Body of pancreas (tissue), 4 donors: Measurements from ENCODE around the gene ATG16L2. TPM values are rescaled to one million over a fixed set of nuclear protein-coding genes. Genes with fewer than 3 reads are reported as not detected.
"Not testable (repeated sequence)": the region's sequence is repeated elsewhere in the genome, so short reads cannot be mapped to it uniquely, and the experiment has no call there.

ENCODE experiments used
- ATAC-seq: fragments of 150-250 bp; one replicate; pipeline ENCODE4 v1.9.1; 2016
- DNase-seq, 4 donors: peaks; one replicate each; pipeline ENCODE4 v3.0.0-alpha.2; 2019
- H3K27ac ChIP-seq, 4 donors: fragments of 200-600 bp; sonication (generic); 1 replicate in 3 of 4; 2 replicates in 1 of 4; pipeline versions ENCODE4 v1.5.1 to v1.6.1; 2016 to 2019; ENCODE audit warnings: mild to moderate bottlenecking in 1 of 4, mixed read lengths in 1 of 4, moderate library complexity in 1 of 4
- H3K27me3 ChIP-seq, 2 donors: fragments of 200-600 bp; sonication (generic); one replicate each; pipeline ENCODE4 v1.6.0; 2016; ENCODE audit warnings: mild to moderate bottlenecking in 1 of 2
- H3K36me3 ChIP-seq, 2 donors: fragments of 200-600 bp; sonication (generic); replicated peaks in 1 of 2; 2 replicates each; pipeline ENCODE4 v1.5.1; 2016; ENCODE audit warnings: low read depth in 2 of 2; ENCODE audit not compliant: insufficient read depth in 1 of 2
- H3K4me1 ChIP-seq: fragments of 200-600 bp; sonication (generic); one replicate; pipeline ENCODE4 v1.6.0; 2016
- H3K4me3 ChIP-seq, 2 donors: fragments of 200-600 bp; sonication (generic); 1 replicate in 1 of 2; 2 replicates in 1 of 2; pipeline ENCODE4 v1.5.1; 2016 to 2019
- H3K9me3 ChIP-seq, 3 donors: fragments of 200-600 bp; sonication (generic); 1 replicate in 2 of 3; 2 replicates in 1 of 3; pipeline ENCODE4 v1.5.1; 2016
- CTCF ChIP-seq, 7 experiments: fragments of 450-650 bp in 4 of 7; fragments of 200-600 bp in 3 of 7; sonication (generic) in 3 of 7; IDR thresholded peaks; one replicate each; pipeline ENCODE4 v1.5.1; 2016 to 2019; ENCODE audit warnings: antibody characterized with exemption in 7 of 7
- POLR2A ChIP-seq, 3 donors: fragments of 450-650 bp; IDR thresholded peaks; one replicate each; pipeline ENCODE4 v1.6.1; 2016; ENCODE audit warnings: antibody characterized with exemption in 3 of 3, mild to moderate bottlenecking in 2 of 3
- WGBS, 2 donors: methylation state at CpG; one replicate each; pipeline ENCODE4 v1.1.5; 2017; 5-methylcytosine and 5-hydroxymethylcytosine counted together
- intact Hi-C: fragments of 100-400 bp; cut with DNase I; formaldehyde crosslinking; loops from one replicate; pipeline ENCODE4 v1.15.1; 2023
- total RNA-seq, 2 donors: library from RNA; depleted of rRNA; stranded (reverse); fragments of >200 nt; gene quantifications; one replicate each; pipeline ENCODE4 v1.1.0, GENCODE V29; 2016

ATG16L2 gene
- total RNA-seq, 2 donors from 2014 or later = 27.5 to 28.3 TPM

GRCh38 chr11:72808331-72808798 is 5.8 kb upstream of the ATG16L2 start:
- peak overlapping the region in 1 of 4 donors; percentile 75 for H3K27ac ChIP-seq
- DNase-seq (no peak), ATAC-seq (no peak)
- peaks cover 10% of the 10 kb centered on the region for H3K4me1 ChIP-seq
- H3K36me3 ChIP-seq = no peaks in the 10 kb centered on the region
- no peak overlapping the region for H3K4me3 ChIP-seq
- TF ChIP-seq POLR2A (IDR thresholded peaks at IDR 0.05) = no peak
- no peak for TF ChIP-seq CTCF (IDR thresholded peaks at IDR 0.05)
- no peaks in the 10 kb centered on the region for H3K9me3 ChIP-seq
- intact Hi-C loops = no loop called here
- H3K27me3 ChIP-seq = no peaks in the 10 kb centered on the region
- WGBS, 2 donors = 81 to 89% methylated on average over 4 of the region's 4 CpGs

DNA sequence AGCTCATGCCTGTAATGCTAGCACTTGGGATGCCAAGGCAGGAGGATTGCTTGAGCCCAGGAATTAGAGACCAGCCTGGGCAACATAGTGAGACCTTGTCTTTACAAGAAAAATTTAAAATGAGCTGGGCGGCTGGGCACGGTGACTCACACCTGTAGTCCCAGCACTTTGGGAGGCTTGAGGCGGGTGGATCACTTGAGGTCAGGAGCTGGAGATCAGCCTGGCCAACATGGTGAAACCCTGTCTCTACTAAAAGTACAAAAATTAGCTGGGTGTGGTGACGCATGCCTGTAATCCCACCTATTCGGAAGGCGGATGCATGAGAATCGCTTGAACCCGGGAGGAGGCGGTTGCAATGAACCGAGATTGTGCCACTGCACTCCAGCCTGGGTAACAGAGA is 2.5 kb upstream of the ATG16L2 start:
- H3K36me3 ChIP-seq, H3K9me3 ChIP-seq, H3K27me3 ChIP-seq, intact Hi-C loops, ATAC-seq, H3K27ac ChIP-seq, DNase-seq, H3K4me3 ChIP-seq: not testable (repeated sequence)
- WGBS, 2 donors = 92 to 95% methylated on average over 10 of the region's 10 CpGs
- peaks cover 23% of the 10 kb centered on the region for H3K4me1 ChIP-seq

GRCh38 chr11:72812604-72812966 is 1.6 kb upstream of the ATG16L2 start:
- 27 to 32% methylated on average over 3 to 4 of the region's 4 CpGs for WGBS, 2 donors
- Histone ChIP-seq H3K36me3 (no peaks in the 10 kb centered on the region), H3K9me3 (no peaks in the 10 kb centered on the region), H3K27me3 (no peaks in the 10 kb centered on the region), H3K4me1 (peaks cover 23% of the 10 kb centered on the region), H3K27ac (peak overlapping the region in 2 of 4 donors; percentile 95 to 98), H3K4me3 (no peak overlapping the region)
- TF ChIP-seq CTCF (IDR thresholded peaks at IDR 0.05) = no peak
- no peak for TF ChIP-seq POLR2A (IDR thresholded peaks at IDR 0.05)
- intact Hi-C loops = no loop called here
- ATAC-seq (no peak), DNase-seq (peak in 1 of 4 donors; percentile 43)

GRCh38 chr11:72812967-72813739 is 1.1 kb upstream of the ATG16L2 start:
- peak overlapping the region; percentile 50 to 69 for H3K4me3 ChIP-seq
- WGBS, 2 donors = 15 to 17% methylated on average over 9 to 24 of the region's 24 CpGs
- H3K27ac ChIP-seq = peak overlapping the region; percentile 95 to 99 (median 98)
- no peaks in the 10 kb centered on the region for H3K9me3 ChIP-seq
- H3K36me3 ChIP-seq = no peaks in the 10 kb centered on the region
- DNase-seq (peak; percentile 44 to 58 (median 54)), ATAC-seq (no peak)
- TF ChIP-seq CTCF (IDR thresholded peaks at IDR 0.05) (peak in 6 of 7 experiments; percentile 22 to 53 (median 42)), POLR2A (IDR thresholded peaks at IDR 0.05) (no peak)
- no peaks in the 10 kb centered on the region for H3K27me3 ChIP-seq
- intact Hi-C loops = no loop called here
- peaks cover 23% of the 10 kb centered on the region for H3K4me1 ChIP-seq

GRCh38 chr11:72813740-72814285 is 398 bp upstream of the ATG16L2 start:
- no peaks in the 10 kb centered on the region for H3K9me3 ChIP-seq
- H3K4me1 ChIP-seq = peaks cover 23% of the 10 kb centered on the region
- 0% methylated on average over 11 to 31 of the region's 47 CpGs for WGBS, 2 donors
- H3K36me3 ChIP-seq = peaks cover 0 to 2% of the 10 kb centered on the region in 2 donors
- DNase-seq (peak; percentile 81 to 87 (median 81)), ATAC-seq (peak; percentile 88)
- H3K4me3 ChIP-seq = peak overlapping the region; percentile 50 to 69
- no peak for TF ChIP-seq CTCF (IDR thresholded peaks at IDR 0.05)
- TF ChIP-seq POLR2A (IDR thresholded peaks at IDR 0.05) = peak in 1 of 3 donors; percentile 58
- H3K27me3 ChIP-seq = no peaks in the 10 kb centered on the region
- peak overlapping the region; percentile 95 to 99 (median 98) for H3K27ac ChIP-seq
- intact Hi-C loops = no loop called here
